Mammary epithelial cell (primary cell): ENCODE results near the gene PAGR1.

Experiments
- EZH2 ChIP-seq: IDR thresholded peaks from 2 replicates; pipeline ENCODE4 v1.6.1; 2012; ENCODE audit warnings: low read length, inconsistent platforms, borderline replicate concordance
- TF ChIP-seq, protein P1 (sequence below), 2 donors: IDR thresholded peaks in 1 of 2; conservative IDR thresholded peaks in 1 of 2; 2 replicates each; pipeline ENCODE4 v1.5.1; 2011 to 2012; ENCODE audit warnings: inconsistent platforms in 2 of 2, low read length in 2 of 2, mild to moderate bottlenecking in 2 of 2, control low read depth in 1 of 2, low read depth in 1 of 2; ENCODE audit not compliant: insufficient read depth in 1 of 2; ENCODE audit errors: extremely low read depth in 1 of 2

- TF ChIP-seq, protein P1, sequence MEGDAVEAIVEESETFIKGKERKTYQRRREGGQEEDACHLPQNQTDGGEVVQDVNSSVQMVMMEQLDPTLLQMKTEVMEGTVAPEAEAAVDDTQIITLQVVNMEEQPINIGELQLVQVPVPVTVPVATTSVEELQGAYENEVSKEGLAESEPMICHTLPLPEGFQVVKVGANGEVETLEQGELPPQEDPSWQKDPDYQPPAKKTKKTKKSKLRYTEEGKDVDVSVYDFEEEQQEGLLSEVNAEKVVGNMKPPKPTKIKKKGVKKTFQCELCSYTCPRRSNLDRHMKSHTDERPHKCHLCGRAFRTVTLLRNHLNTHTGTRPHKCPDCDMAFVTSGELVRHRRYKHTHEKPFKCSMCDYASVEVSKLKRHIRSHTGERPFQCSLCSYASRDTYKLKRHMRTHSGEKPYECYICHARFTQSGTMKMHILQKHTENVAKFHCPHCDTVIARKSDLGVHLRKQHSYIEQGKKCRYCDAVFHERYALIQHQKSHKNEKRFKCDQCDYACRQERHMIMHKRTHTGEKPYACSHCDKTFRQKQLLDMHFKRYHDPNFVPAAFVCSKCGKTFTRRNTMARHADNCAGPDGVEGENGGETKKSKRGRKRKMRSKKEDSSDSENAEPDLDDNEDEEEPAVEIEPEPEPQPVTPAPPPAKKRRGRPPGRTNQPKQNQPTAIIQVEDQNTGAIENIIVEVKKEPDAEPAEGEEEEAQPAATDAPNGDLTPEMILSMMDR (conservative IDR thresholded peaks at IDR 0.05 in 1 of 2, IDR thresholded peaks at IDR 0.05 in 1 of 2; ENCODE audit: extremely low read depth in 1 of 2, insufficient read depth in 1 of 2, low read depth in 1 of 2, low read length in 2 of 2): no peak
- no peak for TF ChIP-seq EZH2
Observed at GRCh38 chr16:29844575-29845331, 28.8 kb downstream of the PAGR1 start.
